NB4 (cell line): ENCODE measurements around the gene RXRA.

Experiments used
- DNase-seq: peaks from one replicate; pipeline ENCODE4 v3.0.0; 2010; ENCODE audit warnings: low read depth
- H3K4me3 ChIP-seq: one replicate; pipeline ENCODE4 v1.5.1; 2011; ENCODE audit warnings: mild to moderate bottlenecking, low read depth, low read length, moderate library complexity
- CTCF ChIP-seq: IDR thresholded peaks from one replicate; pipeline ENCODE4 v1.5.1; 2012; ENCODE audit warnings: low read depth, low read length
- MAX ChIP-seq: IDR thresholded peaks from 2 replicates; pipeline ENCODE4 v1.6.1; 2011; ENCODE audit warnings: low read depth, low read length
- MYC ChIP-seq: IDR thresholded peaks from 2 replicates; pipeline ENCODE4 v1.6.1; 2011; ENCODE audit warnings: low read depth, low read length
- POLR2A ChIP-seq: IDR thresholded peaks from 2 replicates; pipeline ENCODE4 v1.6.1; 2011; ENCODE audit warnings: mild to moderate bottlenecking; ENCODE audit not compliant: insufficient read length; ENCODE audit errors: extremely low read depth

The RXRA gene

GRCh38 chr9:134388976-134389375 is 62.7 kb downstream of the RXRA start:
- no peak for DNase-seq
- TF ChIP-seq MAX (no peak), POLR2A (no peak), CTCF (no peak), MYC (no peak)
- H3K4me3 ChIP-seq = no peak overlapping the region

GRCh38 chr9:134389642-134390041 is 63.4 kb downstream of the RXRA start:
- no peak for TF ChIP-seq MYC
- TF ChIP-seq CTCF = no peak
- no peak for TF ChIP-seq POLR2A
- TF ChIP-seq MAX = no peak
- no peak overlapping the region for H3K4me3 ChIP-seq
- DNase-seq = no peak

GRCh38 chr9:134390537-134390936 is 64.3 kb downstream of the RXRA start:
- no peak for DNase-seq
- H3K4me3 ChIP-seq = no peak overlapping the region
- TF ChIP-seq CTCF (no peak), MAX (no peak), POLR2A (no peak), MYC (no peak)

GRCh38 chr9:134390947-134391318 is 64.7 kb downstream of the RXRA start:
- H3K4me3 ChIP-seq = no peak overlapping the region
- TF ChIP-seq CTCF (no peak), POLR2A (no peak), MYC (no peak), MAX (no peak)
- DNase-seq = no peak

- H3K4me3 ChIP-seq = no peak overlapping the region
- DNase-seq = no peak
- TF ChIP-seq MYC (no peak), POLR2A (no peak), MAX (no peak), CTCF (no peak)
Observed at GRCh38 chr9:134391319-134392231, 65.3 kb downstream of the RXRA start.
